ENCODE data around the gene ZNF140.

- no peak for TF ChIP-seq CTCF (IDR thresholded peaks at IDR 0.05)
- TF ChIP-seq POLR2A (IDR thresholded peaks at IDR 0.05), result no peak
Observed at GRCh38 chr12:133145981-133146380, 65.3 kb downstream of the ZNF140 start.

All from vagina (tissue), 2 donors.